HCT116 (cell line): ENCODE measurements around the gene DNAJC1. TPM values are rescaled to one million over a fixed set of nuclear protein-coding genes. Genes with fewer than 3 reads are reported as not detected.
"Not testable (repeated sequence)": the region's sequence is repeated elsewhere in the genome, so short reads cannot be mapped to it uniquely, and the experiment has no call there.

Experiments
- ATAC-seq: fragments of 200-7000 bp; cut with Tn5 transposase; 2 replicates; pipeline ENCODE4 v1.9.1; 2020; ENCODE audit warnings: mild to moderate bottlenecking, moderate library complexity
- BruUV-seq: library from RNA; stranded (reverse); fragments of 400-500 nt; replicated peaks from 2 replicates; lab custom pipeline; 2021; lab: Mats Ljungman, UMichigan
- CTCF ChIA-PET: fragments of 300-600 bp; sonication (Branson Sonifier 250); formaldehyde crosslinking; loops from one replicate; lab custom pipeline; 2021; ENCODE audit warnings: antibody characterized with exemption; lab: Charles Lee
- POLR2A ChIA-PET: fragments of 300-600, 350-600 bp; sonication (Branson Sonifier 250); formaldehyde crosslinking; loops from one replicate; lab custom pipeline; 2021; ENCODE audit warnings: antibody characterized with exemption; lab: Charles Lee
- RAD21 ChIA-PET, 2 experiments: fragments of 300-600 bp; sonication (Branson Sonifier 250); formaldehyde crosslinking; loops; one replicate each; lab custom pipeline; 2023; ENCODE audit warnings: low total read pairs in 2 of 2; ENCODE audit not compliant: uncharacterized antibody in 2 of 2, unreplicated experiment in 2 of 2, low non-redundant PET in 1 of 2; lab: Charles Lee
- DNase-seq: peaks from one replicate; pipeline ENCODE4 v3.0.0-alpha.2; 2010; ENCODE audit warnings: low read depth, low spot score
- H2AFZ ChIP-seq: fragments of 200-600 bp; shearing (Covaris generic), sonication (generic); 2 replicates; pipeline ENCODE4 v1.6.1; 2017; ENCODE audit warnings: low read depth, mixed run types, mixed read lengths, antibody characterized with exemption, low read length; ENCODE audit not compliant: poor library complexity, severe bottlenecking
- H3K27ac ChIP-seq: 2 replicates; pipeline ENCODE4 v1.5.1; 2012; ENCODE audit warnings: low read depth, low read length
- H3K27me3 ChIP-seq: fragments of 200-600 bp; sonication (generic); 2 replicates; pipeline ENCODE4 v1.6.1; 2016; ENCODE audit warnings: mixed run types, low read length, mixed read lengths; ENCODE audit not compliant: insufficient read depth
- H3K36me3 ChIP-seq, 2 experiments: fragments of 200-500 bp in 1 of 2; fragments of 200-600 bp in 1 of 2; sonication (Bioruptor generic) in 1 of 2; sonication (generic) in 1 of 2; 2 replicates each; pipeline versions ENCODE4 v1.5.1 to v1.6.1; 2014 to 2016; ENCODE audit warnings: low read length in 2 of 2, inconsistent platforms in 1 of 2, mixed read lengths in 1 of 2, mixed run types in 1 of 2; ENCODE audit not compliant: insufficient read depth in 2 of 2, control insufficient read depth in 1 of 2
- H3K4me1 ChIP-seq, 2 experiments: fragments of 200-600 bp in 1 of 2; sonication (generic) in 1 of 2; 2 replicates each; pipeline versions ENCODE4 v1.5.1 to v1.6.1; 2012 to 2017; ENCODE audit warnings: low read length in 2 of 2, inconsistent platforms in 1 of 2, mild to moderate bottlenecking in 1 of 2, mixed read lengths in 1 of 2, mixed run types in 1 of 2, moderate library complexity in 1 of 2; ENCODE audit not compliant: insufficient read depth in 2 of 2, control insufficient read depth in 1 of 2
- H3K4me2 ChIP-seq: fragments of 200-600 bp; sonication (generic); 2 replicates; pipeline ENCODE4 v1.6.1; 2017; ENCODE audit warnings: mixed run types, low read length, mixed read lengths
- H3K4me3 ChIP-seq, 2 experiments: fragments of 200-600 bp in 1 of 2; sonication (generic) in 1 of 2; replicated peaks in 1 of 2; 2 replicates each; pipeline ENCODE4 v1.5.1; 2011 to 2016; ENCODE audit warnings: low read length in 2 of 2, control low read depth in 1 of 2, low read depth in 1 of 2, mild to moderate bottlenecking in 1 of 2, mixed read lengths in 1 of 2, mixed run types in 1 of 2
- H3K79me2 ChIP-seq: fragments of 200-600 bp; sonication (generic); 2 replicates; pipeline ENCODE4 v1.6.1; 2017; ENCODE audit warnings: mild to moderate bottlenecking, mixed run types, low read length, moderate library complexity, mixed read lengths; ENCODE audit not compliant: insufficient read depth
- H3K9ac ChIP-seq: fragments of 200-600 bp; sonication (generic); 2 replicates; pipeline ENCODE4 v1.6.1; 2016; ENCODE audit warnings: low read length, mixed read lengths
- H3K9me2 ChIP-seq: fragments of 200-600 bp; sonication (generic), shearing (Covaris generic); 2 replicates; pipeline ENCODE4 v1.6.1; 2017; ENCODE audit warnings: mixed run types, mild to moderate bottlenecking, moderate library complexity; ENCODE audit not compliant: insufficient read depth
- H3K9me3 ChIP-seq, 2 experiments: fragments of 200-500 bp in 1 of 2; fragments of 200-600 bp in 1 of 2; sonication (Bioruptor generic) in 1 of 2; sonication (generic) in 1 of 2; 2 replicates each; pipeline ENCODE4 v1.6.1; 2014 to 2017; ENCODE audit warnings: low read length in 2 of 2, mixed read lengths in 2 of 2, inconsistent platforms in 1 of 2, low read depth in 1 of 2, mild to moderate bottlenecking in 1 of 2, mixed run types in 1 of 2, moderate library complexity in 1 of 2; ENCODE audit not compliant: control insufficient read depth in 1 of 2, insufficient read depth in 1 of 2
- H4K20me1 ChIP-seq: fragments of 200-600 bp; sonication (generic), shearing (Covaris generic); 2 replicates; pipeline ENCODE4 v1.6.1; 2017; ENCODE audit warnings: mixed run types, mild to moderate bottlenecking, moderate library complexity; ENCODE audit not compliant: insufficient read depth
- intact Hi-C: fragments of 100-400 bp; cut with micrococcal nuclease; formaldehyde crosslinking; loops from 2 replicates; pipeline ENCODE4 v1.10.0; 2022
- total RNA-seq: library from RNA; stranded (reverse); gene quantifications from one replicate; pipeline ENCODE4 v1.2.1, GENCODE V29; 2021; ENCODE audit not compliant: unreplicated experiment

The DNAJC1 gene
- total RNA-seq, 1 experiment from 2014 or later: 17.9 TPM

DNA sequence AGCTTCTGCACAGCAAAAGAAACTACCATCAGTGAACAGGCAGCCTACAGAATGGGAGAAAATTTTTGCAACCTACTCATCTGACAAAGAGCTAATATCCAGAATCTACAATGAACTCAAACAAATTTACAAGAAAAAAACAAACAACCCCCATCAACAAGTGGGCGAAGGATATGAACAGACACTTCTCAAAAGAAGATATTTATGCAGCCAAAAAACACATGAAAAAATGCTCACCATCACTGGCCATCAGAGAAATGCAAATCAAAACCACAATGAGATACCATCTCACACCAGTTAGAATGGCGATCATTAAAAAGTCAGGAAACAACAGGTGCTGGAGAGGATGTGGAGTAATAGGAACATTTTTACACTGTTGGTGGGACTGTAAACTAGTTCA, 162.3 kb downstream of the DNAJC1 start:
- POLR2A ChIA-PET, DNase-seq, ATAC-seq, H3K36me3 ChIP-seq, H4K20me1 ChIP-seq, H3K9me2 ChIP-seq, H3K9ac ChIP-seq, intact Hi-C loops, BruUV-seq, RAD21 ChIA-PET, H3K4me1 ChIP-seq, CTCF ChIA-PET, H3K27me3 ChIP-seq, H3K27ac ChIP-seq, H2AFZ ChIP-seq, H3K4me3 ChIP-seq, H3K79me2 ChIP-seq, H3K4me2 ChIP-seq, H3K9me3 ChIP-seq: not testable (repeated sequence)

DNA sequence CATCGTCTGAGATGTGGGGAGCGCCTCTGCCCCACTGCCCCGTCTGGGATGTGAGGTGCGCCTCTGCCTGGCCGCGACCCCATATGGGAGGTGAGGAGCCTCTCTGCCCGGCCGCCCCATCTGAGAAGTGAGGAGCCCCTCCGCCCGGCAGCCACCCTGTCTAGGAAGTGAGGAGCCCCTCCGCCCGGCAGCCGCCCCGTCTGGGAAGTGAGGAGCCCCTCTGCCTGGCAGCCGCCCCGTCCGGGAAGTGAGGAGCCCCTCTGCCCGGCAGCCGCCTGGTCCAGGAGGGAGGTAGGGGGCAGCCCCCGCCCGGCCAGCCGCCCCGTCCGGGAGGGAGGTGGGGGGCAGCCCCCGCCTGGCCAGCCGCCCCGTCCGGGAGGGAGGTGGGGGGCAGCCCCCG, 166.0 kb downstream of the DNAJC1 start:
- BruUV-seq: not testable (repeated sequence)

DNA sequence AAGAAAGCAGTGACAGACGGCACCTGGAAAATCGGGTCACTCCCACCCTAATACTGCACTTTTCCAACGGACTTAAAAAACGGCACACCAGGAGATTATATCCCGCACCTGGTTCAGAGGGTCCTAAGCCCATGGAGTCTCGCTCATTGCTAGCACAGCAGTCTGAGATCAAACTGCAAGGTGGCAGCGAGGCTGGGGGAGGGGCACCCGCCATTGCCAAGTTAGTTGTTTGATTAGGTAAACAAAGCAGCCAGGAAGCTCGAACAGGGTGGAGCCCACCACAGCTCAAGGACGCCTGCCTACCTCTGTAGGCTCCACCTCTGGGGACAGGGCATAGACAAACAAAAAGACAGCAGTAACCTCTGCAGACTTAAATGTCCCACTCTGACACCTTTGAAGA, 169.0 kb downstream of the DNAJC1 start:
- CTCF ChIA-PET, RAD21 ChIA-PET, H3K9ac ChIP-seq, H3K9me2 ChIP-seq, H3K27ac ChIP-seq, H4K20me1 ChIP-seq, DNase-seq, intact Hi-C loops, H3K4me2 ChIP-seq, H2AFZ ChIP-seq, H3K36me3 ChIP-seq, ATAC-seq, POLR2A ChIA-PET, H3K79me2 ChIP-seq, H3K4me3 ChIP-seq, BruUV-seq, H3K27me3 ChIP-seq, H3K4me1 ChIP-seq, H3K9me3 ChIP-seq: not testable (repeated sequence)

More for the DNA sequence above, 166.0 kb downstream of the DNAJC1 start:
- H3K36me3 ChIP-seq, DNase-seq, RAD21 ChIA-PET, H3K9me3 ChIP-seq, H3K79me2 ChIP-seq, H3K9me2 ChIP-seq, ATAC-seq, intact Hi-C loops, H3K27me3 ChIP-seq, H3K4me1 ChIP-seq, H3K4me2 ChIP-seq, CTCF ChIA-PET, H3K27ac ChIP-seq, H4K20me1 ChIP-seq, H3K9ac ChIP-seq, H3K4me3 ChIP-seq, H2AFZ ChIP-seq, POLR2A ChIA-PET: not testable (repeated sequence)
